ENCODE data around the gene SCGB1D1.

The SCGB1D1 gene

DNA sequence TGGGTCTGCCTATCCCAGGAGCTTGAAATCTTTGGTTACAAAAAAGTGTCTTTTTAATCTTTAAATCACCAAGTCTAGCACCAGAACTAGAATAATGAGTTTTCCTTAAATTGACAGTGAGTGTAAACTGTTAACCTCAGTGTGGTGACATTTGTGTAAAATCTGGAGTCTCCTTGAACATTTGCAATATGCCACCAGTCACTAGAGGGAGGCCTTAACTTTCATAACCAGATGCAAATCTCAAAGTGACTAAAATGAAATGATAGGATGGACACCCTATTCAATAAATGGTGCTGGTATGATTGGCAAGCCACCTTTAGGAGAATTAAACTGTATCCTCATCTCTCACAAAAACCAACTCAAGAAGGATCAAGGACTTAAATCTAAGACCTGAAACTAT is 43.7 kb downstream of the SCGB1D1 start:
- no peak for DNase-seq (ENCODE audit: low read depth in 3 of 3)

DNA sequence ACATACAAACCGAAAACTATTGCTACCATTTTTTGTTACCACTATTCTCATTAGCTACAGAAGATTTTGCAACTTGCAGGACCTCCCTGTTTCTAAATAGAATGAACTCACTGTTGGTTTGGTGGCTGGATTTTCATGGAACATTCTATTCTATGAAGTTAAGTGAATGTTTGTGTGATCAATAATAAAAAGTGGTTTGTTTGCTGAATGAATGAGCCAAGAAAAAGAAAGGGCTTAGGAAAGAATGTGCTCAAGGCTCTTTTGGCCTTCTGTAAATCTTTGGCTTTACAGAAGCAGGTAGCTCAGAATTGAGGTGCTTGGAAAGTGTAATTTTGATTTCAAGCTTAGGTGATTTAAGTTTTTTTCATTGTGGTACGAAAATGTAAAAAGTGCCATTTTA is 46.2 kb downstream of the SCGB1D1 start:
- no peak for DNase-seq (ENCODE audit: low read depth in 3 of 3)

GRCh38 chr11:62237499-62237898 is 47.5 kb downstream of the SCGB1D1 start:
- no peak for DNase-seq (ENCODE audit: low read depth in 3 of 3)

DNA sequence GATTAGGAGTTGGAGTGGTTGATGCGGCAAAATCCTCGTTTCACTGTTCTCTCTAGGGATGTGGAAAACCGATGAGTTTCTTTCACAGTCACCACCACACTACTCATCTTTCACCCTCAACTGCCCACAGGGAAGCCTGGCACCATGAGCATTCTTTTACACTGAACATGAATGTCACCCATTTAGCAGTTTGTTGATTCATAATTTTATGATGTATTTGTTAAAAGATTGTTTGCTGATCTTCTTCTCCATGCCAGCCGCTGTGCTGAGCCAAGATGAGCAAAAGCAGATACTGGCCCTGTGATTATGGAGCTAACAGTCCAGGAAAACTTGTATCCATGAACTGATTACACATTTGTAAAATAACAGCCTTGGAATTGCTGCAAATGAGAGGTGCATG is 48.1 kb downstream of the SCGB1D1 start:
- DNase-seq (ENCODE audit: low read depth in 3 of 3): no peak

GRCh38 chr11:62241095-62241494 is 51.1 kb downstream of the SCGB1D1 start:
- no peak for DNase-seq (ENCODE audit: low read depth in 3 of 3)

GRCh38 chr11:62242021-62242420 is 52.0 kb downstream of the SCGB1D1 start, which contains the start of gene SCGB1D2:
TSS of gene SCGB1D2 (plus strand) at chr11:62242239. CDS start at chr11:62242308, 69 bp downstream.
- no peak for DNase-seq (ENCODE audit: low read depth in 3 of 3)
